Hepatocyte (in vitro differentiated cells): ENCODE results near the gene HSF5. TPM values are rescaled to one million over a fixed set of nuclear protein-coding genes. Genes with fewer than 3 reads are reported as not detected.

Experiments
- DNase-seq: peaks from one replicate; pipeline ENCODE4 v3.0.0-alpha.2; 2016; ENCODE audit warnings: low spot score
- H2AFZ ChIP-seq: fragments of 200-600 bp; sonication (generic); 2 replicates; pipeline ENCODE4 v1.6.0; 2016; ENCODE audit warnings: antibody characterized with exemption, mild to moderate bottlenecking
- H3K27ac ChIP-seq: fragments of 200-600 bp; sonication (generic); 2 replicates; pipeline ENCODE4 v1.5.1; 2016; ENCODE audit warnings: mild to moderate bottlenecking
- H3K27me3 ChIP-seq: fragments of 200-600 bp; sonication (generic); 2 replicates; pipeline ENCODE4 v1.6.1; 2016
- H3K36me3 ChIP-seq: fragments of 200-600 bp; sonication (generic); replicated peaks from 2 replicates; pipeline ENCODE4 v1.5.1; 2016; ENCODE audit warnings: low read depth; ENCODE audit not compliant: insufficient read depth
- H3K4me1 ChIP-seq: fragments of 200-600 bp; sonication (generic); 2 replicates; pipeline ENCODE4 v1.5.1; 2016; ENCODE audit warnings: mild to moderate bottlenecking, moderate library complexity; ENCODE audit not compliant: insufficient read depth
- H3K4me2 ChIP-seq: fragments of 200-600 bp; sonication (generic); 2 replicates; pipeline ENCODE4 v1.6.0; 2016
- H3K4me3 ChIP-seq: fragments of 200-600 bp; sonication (generic); 2 replicates; pipeline ENCODE4 v1.5.1; 2016; ENCODE audit warnings: mild to moderate bottlenecking
- H3K79me2 ChIP-seq: fragments of 200-600 bp; sonication (generic); 2 replicates; pipeline ENCODE4 v1.6.0; 2017; ENCODE audit warnings: mild to moderate bottlenecking
- H3K9me2 ChIP-seq: fragments of 200-600 bp; sonication (generic); replicated peaks from 2 replicates; pipeline ENCODE4 v1.6.0; 2017; ENCODE audit warnings: mild to moderate bottlenecking; ENCODE audit not compliant: insufficient read depth
- H3K9me3 ChIP-seq: fragments of 200-600 bp; sonication (generic); 2 replicates; pipeline ENCODE4 v1.5.1; 2016; ENCODE audit warnings: low read depth, mild to moderate bottlenecking
- H4K20me1 ChIP-seq: fragments of 200-600 bp; sonication (generic); 2 replicates; pipeline ENCODE4 v1.6.0; 2016; ENCODE audit warnings: mild to moderate bottlenecking; ENCODE audit not compliant: insufficient read depth, poor library complexity, severe bottlenecking
- EZH2 ChIP-seq: fragments of 200-600 bp; sonication (generic); IDR thresholded peaks from 2 replicates; pipeline ENCODE4 v1.6.1; 2016; ENCODE audit warnings: antibody characterized with exemption, mild to moderate bottlenecking, borderline replicate concordance
- EZH2phosphoT487 ChIP-seq: fragments of 200-600 bp; sonication (generic); IDR thresholded peaks from one replicate; pipeline ENCODE4 v1.6.1; 2018; ENCODE audit warnings: antibody characterized with exemption, mild to moderate bottlenecking, low read depth, moderate library complexity; ENCODE audit not compliant: unreplicated experiment, severe bottlenecking
- WGBS: methylation state at CpG from one replicate; pipeline ENCODE4 v1.1.6; 2016; ENCODE audit warnings: low lambda C conversion rate; ENCODE audit errors: missing lambda C conversion rate; 5-methylcytosine and 5-hydroxymethylcytosine counted together
- polyA plus RNA-seq: library from polyadenylated mRNA; unstranded; fragments of >200 nt; fragmentation: Nextera tagmentation; extraction: Ambion mirVana; gene quantifications from 2 replicates; pipeline ENCODE4 v1.2.1, GENCODE V29; 2016
- total RNA-seq: library from RNA; depleted of rRNA; stranded (reverse); fragments of >200 nt; gene quantifications from 2 replicates; pipeline ENCODE4 v1.2.3, GENCODE V29; 2014
- TF ChIP-seq, protein P1 (sequence below): fragments of 200-600 bp; sonication (generic); IDR thresholded peaks from 2 replicates; pipeline ENCODE4 v1.5.1; 2016; ENCODE audit warnings: antibody characterized with exemption, mild to moderate bottlenecking; ENCODE audit not compliant: poor library complexity

HSF5 gene
- total and polyA plus RNA-seq, 2 experiments from 2014 or later, result 0.03 TPM; not detected in 1

DNA sequence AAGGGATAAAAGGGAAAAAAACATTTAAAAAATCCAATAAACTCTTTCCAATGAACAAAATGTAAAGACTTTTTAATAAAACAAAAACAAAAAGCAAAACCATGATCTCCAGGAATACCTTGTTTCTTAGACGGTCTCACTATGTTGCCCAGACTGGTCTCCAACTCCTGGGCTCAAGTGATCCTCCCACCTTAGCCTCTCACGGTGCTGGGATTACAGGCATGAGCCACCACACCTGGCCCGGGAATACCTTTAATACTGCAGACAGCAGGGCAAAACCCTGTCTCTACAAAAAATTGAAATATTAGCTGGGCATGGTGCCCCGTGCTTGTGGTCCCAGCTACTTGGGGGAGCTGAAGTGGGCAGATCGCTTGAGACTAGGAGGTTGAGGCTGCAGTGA lies 78.8 kb downstream of the HSF5 start:
- no peak overlapping the region for H3K4me2 ChIP-seq
- no peak for TF ChIP-seq EZH2phosphoT487
- TF ChIP-seq, protein P1, sequence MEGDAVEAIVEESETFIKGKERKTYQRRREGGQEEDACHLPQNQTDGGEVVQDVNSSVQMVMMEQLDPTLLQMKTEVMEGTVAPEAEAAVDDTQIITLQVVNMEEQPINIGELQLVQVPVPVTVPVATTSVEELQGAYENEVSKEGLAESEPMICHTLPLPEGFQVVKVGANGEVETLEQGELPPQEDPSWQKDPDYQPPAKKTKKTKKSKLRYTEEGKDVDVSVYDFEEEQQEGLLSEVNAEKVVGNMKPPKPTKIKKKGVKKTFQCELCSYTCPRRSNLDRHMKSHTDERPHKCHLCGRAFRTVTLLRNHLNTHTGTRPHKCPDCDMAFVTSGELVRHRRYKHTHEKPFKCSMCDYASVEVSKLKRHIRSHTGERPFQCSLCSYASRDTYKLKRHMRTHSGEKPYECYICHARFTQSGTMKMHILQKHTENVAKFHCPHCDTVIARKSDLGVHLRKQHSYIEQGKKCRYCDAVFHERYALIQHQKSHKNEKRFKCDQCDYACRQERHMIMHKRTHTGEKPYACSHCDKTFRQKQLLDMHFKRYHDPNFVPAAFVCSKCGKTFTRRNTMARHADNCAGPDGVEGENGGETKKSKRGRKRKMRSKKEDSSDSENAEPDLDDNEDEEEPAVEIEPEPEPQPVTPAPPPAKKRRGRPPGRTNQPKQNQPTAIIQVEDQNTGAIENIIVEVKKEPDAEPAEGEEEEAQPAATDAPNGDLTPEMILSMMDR, result no peak
- TF ChIP-seq EZH2, result no peak
- H3K4me1 ChIP-seq, result no peaks in the 10 kb centered on the region
- H3K27me3 ChIP-seq, result no peaks in the 10 kb centered on the region
- no peak overlapping the region for H3K27ac ChIP-seq
- no peaks in the 10 kb centered on the region for H3K9me2 ChIP-seq
- DNase-seq, result no peak
- no peaks in the 10 kb centered on the region for H3K9me3 ChIP-seq
- 89% methylated on average over 5 of the region's 5 CpGs for WGBS
- H2AFZ ChIP-seq, result no peak overlapping the region
- H3K36me3 ChIP-seq, result no peaks in the 10 kb centered on the region
- H3K79me2 ChIP-seq, result peaks cover 90% of the 10 kb centered on the region
- H4K20me1 ChIP-seq, result no peaks in the 10 kb centered on the region
- no peak overlapping the region for H3K4me3 ChIP-seq

DNA sequence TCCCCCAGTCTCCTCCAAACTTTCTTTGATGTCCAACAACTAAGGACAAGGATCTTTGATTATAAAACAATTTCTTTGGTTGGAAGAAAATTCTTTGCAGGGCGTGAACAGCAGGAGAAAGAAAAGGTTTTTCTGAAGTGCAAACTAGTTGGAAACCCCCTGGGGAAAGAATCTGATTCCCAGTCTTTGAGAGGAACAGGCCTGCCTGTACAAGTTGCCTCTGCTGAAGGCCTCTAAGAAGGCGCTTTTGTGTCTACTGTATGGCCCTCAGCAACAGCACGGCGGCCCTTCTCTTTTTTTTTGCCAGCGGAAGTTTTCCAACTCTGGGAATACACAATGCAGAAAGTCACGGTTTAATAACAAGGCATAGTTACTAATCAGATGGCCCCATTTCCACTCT lies 84.9 kb downstream of the HSF5 start:
- no peaks in the 10 kb centered on the region for H3K27me3 ChIP-seq
- TF ChIP-seq, protein P1, result no peak
- no peak for TF ChIP-seq EZH2phosphoT487
- TF ChIP-seq EZH2, result no peak
- WGBS, result 69% methylated on average over 6 of the region's 6 CpGs
- H3K27ac ChIP-seq, result no peak overlapping the region
- H3K4me1 ChIP-seq, result peaks cover under 1% of the 10 kb centered on the region
- DNase-seq, result no peak
- H4K20me1 ChIP-seq, result no peaks in the 10 kb centered on the region
- H3K4me2 ChIP-seq, result no peak overlapping the region
- peaks cover 83% of the 10 kb centered on the region for H3K79me2 ChIP-seq
- no peak overlapping the region for H3K4me3 ChIP-seq
- no peaks in the 10 kb centered on the region for H3K36me3 ChIP-seq
- H3K9me2 ChIP-seq, result no peaks in the 10 kb centered on the region
- H2AFZ ChIP-seq, result no peak overlapping the region
- H3K9me3 ChIP-seq, result no peaks in the 10 kb centered on the region

DNA sequence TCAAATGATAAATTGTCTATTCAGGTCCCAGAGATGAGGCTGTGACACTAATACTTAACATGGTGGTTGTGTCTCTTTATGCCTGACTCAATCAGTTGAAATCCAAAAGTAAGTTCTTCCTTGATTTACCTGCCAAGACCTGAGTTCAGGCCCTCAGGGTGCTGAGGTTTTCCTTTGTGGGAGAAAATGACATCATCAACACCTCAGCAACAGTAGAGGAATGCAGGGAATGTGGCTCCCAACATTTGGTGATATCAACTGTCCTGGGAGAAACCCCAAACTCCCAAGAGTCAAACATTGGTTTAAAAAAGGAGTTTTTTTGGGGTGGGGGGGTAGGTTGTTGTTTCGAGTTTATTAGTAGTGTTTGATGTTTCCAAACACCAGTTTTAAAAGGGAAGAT lies 85.5 kb downstream of the HSF5 start:
- Histone ChIP-seq H3K4me1 (peaks cover 6% of the 10 kb centered on the region), H4K20me1 (no peaks in the 10 kb centered on the region), H3K4me3 (no peak overlapping the region), H3K27me3 (no peaks in the 10 kb centered on the region), H3K79me2 (peaks cover 82% of the 10 kb centered on the region), H2AFZ (no peak overlapping the region), H3K9me3 (no peaks in the 10 kb centered on the region), H3K27ac (peak overlapping the region; percentile 8), H3K4me2 (no peak overlapping the region), H3K9me2 (no peaks in the 10 kb centered on the region), H3K36me3 (no peaks in the 10 kb centered on the region)
- TF ChIP-seq, protein P1, result no peak
- no peak for TF ChIP-seq EZH2
- no peak for TF ChIP-seq EZH2phosphoT487
- no peak for DNase-seq
- WGBS, result 89% methylated on average over 1 of the region's 1 CpG

DNA sequence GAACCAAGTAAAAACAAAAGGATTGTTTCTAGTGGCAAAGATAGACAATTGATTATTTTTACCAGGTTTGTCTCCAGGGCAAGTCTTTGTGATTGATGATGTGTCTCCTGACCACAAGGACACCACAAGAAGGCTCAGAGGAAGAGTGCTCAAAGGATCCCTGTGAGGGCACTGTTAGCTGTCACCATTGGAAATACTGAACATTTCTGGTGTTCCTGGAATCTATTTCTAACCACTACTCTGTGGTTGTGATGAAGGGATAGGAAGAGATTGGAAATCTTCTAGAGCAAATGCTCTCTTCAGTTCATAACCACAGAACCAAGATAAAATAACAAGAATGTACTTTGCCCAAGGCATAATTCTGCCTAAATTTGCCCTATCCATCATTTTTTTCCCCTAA lies 86.2 kb downstream of the HSF5 start:
- peaks cover 82% of the 10 kb centered on the region for H3K79me2 ChIP-seq
- H4K20me1 ChIP-seq, result no peaks in the 10 kb centered on the region
- no peaks in the 10 kb centered on the region for H3K9me3 ChIP-seq
- TF ChIP-seq, protein P1, result no peak
- no peak for TF ChIP-seq EZH2phosphoT487
- TF ChIP-seq EZH2, result no peak
- H3K4me3 ChIP-seq, result no peak overlapping the region
- no peak for DNase-seq
- H3K36me3 ChIP-seq, result no peaks in the 10 kb centered on the region
- peak overlapping the region; percentile 8 for H3K27ac ChIP-seq
- no peaks in the 10 kb centered on the region for H3K9me2 ChIP-seq
- H3K27me3 ChIP-seq, result no peaks in the 10 kb centered on the region
- peaks cover 8% of the 10 kb centered on the region for H3K4me1 ChIP-seq
- no peak overlapping the region for H3K4me2 ChIP-seq
- H2AFZ ChIP-seq, result no peak overlapping the region
